ENCODE data around the gene SCAMP1.

Gene SCAMP1

GRCh38 chr5:78514427-78515330, 154.3 kb downstream of the SCAMP1 start:
- DNase-seq (ENCODE audit: low read depth) = no peak

DNA sequence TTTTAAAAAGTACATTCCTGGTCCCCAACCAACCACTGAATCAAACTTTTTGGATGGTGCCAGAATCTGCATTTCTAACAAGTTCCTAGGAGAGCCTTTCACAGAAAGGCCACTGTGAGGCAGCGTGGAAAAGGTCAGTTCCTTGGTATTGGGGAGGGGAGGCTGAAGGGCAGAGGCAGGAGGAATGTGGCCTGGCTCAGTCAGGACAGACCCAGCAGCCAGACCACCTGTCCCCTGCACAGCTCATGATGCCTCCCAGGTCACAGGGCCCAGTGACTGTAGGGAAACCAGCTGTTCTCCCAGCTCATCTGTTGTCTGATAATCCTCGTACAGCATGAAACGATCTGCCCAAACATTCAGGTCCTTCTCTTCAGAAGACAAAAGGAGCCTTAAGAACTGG, 155.3 kb downstream of the SCAMP1 start:
- DNase-seq (ENCODE audit: low read depth) = no peak

GRCh38 chr5:78518365-78519197, 158.2 kb downstream of the SCAMP1 start:
- DNase-seq (ENCODE audit: low read depth) = no peak

DNA sequence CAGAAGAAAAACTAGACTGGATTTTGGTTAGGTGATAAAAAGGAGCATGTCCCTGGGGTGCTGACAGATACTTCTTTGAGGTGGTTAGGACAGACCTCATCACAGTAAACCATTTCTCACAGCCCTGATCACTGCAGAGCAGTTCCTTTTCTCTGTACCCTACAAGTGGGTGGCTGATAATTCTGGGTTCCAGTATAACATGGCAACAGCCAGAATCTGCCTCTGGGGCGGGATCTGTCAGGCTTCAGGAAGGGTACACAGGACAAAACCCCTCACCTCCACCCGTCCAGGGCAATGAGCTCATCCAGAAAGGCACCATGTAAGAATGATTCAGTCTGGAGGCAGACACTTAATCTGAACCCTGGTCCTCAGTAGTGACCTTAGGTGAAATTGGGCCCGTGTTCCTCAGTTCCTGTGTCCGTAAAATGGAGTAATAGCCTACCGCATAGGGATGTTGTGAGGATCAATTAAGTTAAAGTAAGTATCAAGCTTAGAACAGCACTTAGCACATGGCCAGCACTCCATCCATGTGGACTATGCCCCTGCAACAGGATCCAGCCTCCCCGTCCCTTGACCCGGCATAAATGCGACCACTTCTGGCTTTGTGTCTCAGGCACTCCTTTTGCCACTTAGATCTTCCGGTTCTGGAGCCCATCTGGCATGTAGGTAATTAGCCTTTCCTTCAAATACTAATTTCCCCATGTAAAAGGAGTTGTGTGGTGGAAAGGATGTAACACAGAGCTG, 159.0 kb downstream of the SCAMP1 start:
- no peak for DNase-seq (ENCODE audit: low read depth)

- DNase-seq (ENCODE audit: low read depth) = no peak
These were observed 161.0 kb downstream of the SCAMP1 start for GRCh38 chr5:78521455-78521854.

- DNase-seq (ENCODE audit: low read depth) = no peak
These were observed 162.3 kb downstream of the SCAMP1 start for GRCh38 chr5:78522476-78523260.

- DNase-seq (ENCODE audit: low read depth) = no peak
These were observed 163.1 kb downstream of the SCAMP1 start for GRCh38 chr5:78523314-78524193.

DNA sequence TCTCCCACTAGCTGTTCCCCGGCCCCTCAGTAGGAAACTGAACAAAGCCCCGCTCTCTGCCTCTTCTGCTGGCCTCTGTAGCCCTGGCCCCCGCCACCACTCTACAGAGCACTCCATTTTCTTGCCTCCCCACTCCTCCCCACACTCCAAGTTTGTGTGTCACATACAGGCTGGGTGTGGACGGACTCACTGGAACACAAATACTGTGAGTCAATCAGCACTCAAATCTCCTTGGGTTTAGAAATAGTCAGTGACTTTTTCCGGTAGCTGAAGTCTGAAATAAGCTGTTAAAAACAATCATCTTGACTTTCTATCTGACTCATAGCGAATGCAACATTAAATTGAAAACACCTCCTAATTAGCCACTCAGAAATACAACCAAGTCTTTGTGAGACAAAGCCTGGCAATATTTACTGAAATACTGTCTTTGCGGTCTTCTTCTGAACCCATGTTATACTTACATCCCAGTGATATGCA, 165.7 kb downstream of the SCAMP1 start:
- DNase-seq (ENCODE audit: low read depth) = peak; percentile 79

GRCh38 chr5:78527054-78527859, 166.8 kb downstream of the SCAMP1 start:
- DNase-seq (ENCODE audit: low read depth) = peak; percentile 94

DNA sequence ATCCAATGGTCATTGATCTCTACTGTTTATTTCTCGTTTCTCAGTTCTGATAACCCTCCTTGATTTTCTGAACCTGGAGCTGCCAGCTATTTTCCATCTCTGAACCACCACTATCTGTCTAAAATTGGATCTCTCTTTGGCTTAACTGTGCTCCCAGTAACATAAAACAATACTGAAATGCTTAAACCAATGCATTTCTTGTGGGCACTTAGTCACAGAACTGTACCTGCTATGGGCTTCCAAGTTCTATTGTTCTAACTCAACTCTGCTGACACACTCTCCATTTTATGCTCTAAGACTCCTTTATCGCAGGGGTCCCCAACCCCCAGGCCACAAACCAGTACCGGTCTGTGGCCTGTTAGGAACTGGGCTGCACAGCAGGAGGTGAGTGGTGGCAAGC, 167.5 kb downstream of the SCAMP1 start:
- no peak for DNase-seq (ENCODE audit: low read depth)

Measured in GM04503 (cell line).